ENCODE data around the gene SMIM8. TPM values are rescaled to one million over a fixed set of nuclear protein-coding genes. Genes with fewer than 3 reads are reported as not detected.
A peak's percentile ranks its signal among the peaks of the same experiment; 100 is the strongest.

Gene SMIM8
- total and polyA plus RNA-seq, 4 donors, result 2.6 to 23.2 (median 8.1) TPM

- WGBS, 2 donors, result 91 to 93% methylated on average over 2 of the region's 2 CpGs
- Histone ChIP-seq H3K4me1 (ENCODE audit: control insufficient read depth in 5 of 5, insufficient read depth in 5 of 5, low read length in 5 of 5) (peaks cover 0 to 6% (median 3%) of the 10 kb centered on the region in 5 donors), H3K36me3 (ENCODE audit: control insufficient read depth in 4 of 4, insufficient read depth in 4 of 4, low read length in 4 of 4) (peaks cover 0 to 6% (median 0%) of the 10 kb centered on the region in 4 donors), H3K27me3 (ENCODE audit: control insufficient read depth in 3 of 3, insufficient read depth in 3 of 3, low read length in 2 of 3) (no peaks in the 10 kb centered on the region), H3K9me3 (ENCODE audit: control insufficient read depth in 4 of 4, insufficient read depth in 3 of 4, low read length in 3 of 4) (no peaks in the 10 kb centered on the region), H3K4me3 (no peak overlapping the region), H3K9ac (ENCODE audit: insufficient read depth in 1 of 2, low read length in 2 of 2) (no peak overlapping the region), H3K27ac (ENCODE audit: low read depth in 1 of 2, low read length in 1 of 2) (no peak overlapping the region)
- no peak for ATAC-seq (ENCODE audit: insufficient read depth, low FRiP score)
- DNase-seq, result no peak
- no peak for TF ChIP-seq CTCF (IDR thresholded peaks at IDR 0.05; ENCODE audit: control extremely low read depth, extremely low read depth)
These were observed 18.8 kb downstream of the SMIM8 start for GRCh38 chr6:87341158-87341557.

GRCh38 chr6:87341899-87342298, 19.5 kb downstream of the SMIM8 start:
- DNase-seq (no peak), ATAC-seq (ENCODE audit: insufficient read depth, low FRiP score) (no peak)
- TF ChIP-seq CTCF (IDR thresholded peaks at IDR 0.05; ENCODE audit: control extremely low read depth, extremely low read depth), result no peak
- 98% methylated on average over 1 of the region's 1 CpG for WGBS, 2 donors
- Histone ChIP-seq H3K9me3 (ENCODE audit: control insufficient read depth in 4 of 4, insufficient read depth in 3 of 4, low read length in 3 of 4) (no peaks in the 10 kb centered on the region), H3K9ac (ENCODE audit: insufficient read depth in 1 of 2, low read length in 2 of 2) (no peak overlapping the region), H3K27me3 (ENCODE audit: control insufficient read depth in 3 of 3, insufficient read depth in 3 of 3, low read length in 2 of 3) (no peaks in the 10 kb centered on the region), H3K36me3 (ENCODE audit: control insufficient read depth in 4 of 4, insufficient read depth in 4 of 4, low read length in 4 of 4) (peaks cover 0 to 6% (median 0%) of the 10 kb centered on the region in 4 donors), H3K4me1 (ENCODE audit: control insufficient read depth in 5 of 5, insufficient read depth in 5 of 5, low read length in 5 of 5) (peaks cover 0 to 6% (median 3%) of the 10 kb centered on the region in 5 donors), H3K4me3 (no peak overlapping the region), H3K27ac (ENCODE audit: low read depth in 1 of 2, low read length in 1 of 2) (no peak overlapping the region)

GRCh38 chr6:87342829-87343228, 20.4 kb downstream of the SMIM8 start:
- DNase-seq (peak in 1 of 3 donors; percentile 9), ATAC-seq (ENCODE audit: insufficient read depth, low FRiP score) (no peak)
- no peak overlapping the region for H3K27ac ChIP-seq (ENCODE audit: low read depth in 1 of 2, low read length in 1 of 2)
- H3K9ac ChIP-seq (ENCODE audit: insufficient read depth in 1 of 2, low read length in 2 of 2), result no peak overlapping the region
- no peak for TF ChIP-seq CTCF (IDR thresholded peaks at IDR 0.05; ENCODE audit: control extremely low read depth, extremely low read depth)
- no peaks in the 10 kb centered on the region for H3K27me3 ChIP-seq (ENCODE audit: control insufficient read depth in 3 of 3, insufficient read depth in 3 of 3, low read length in 2 of 3)
- H3K4me3 ChIP-seq, result no peak overlapping the region
- H3K9me3 ChIP-seq (ENCODE audit: control insufficient read depth in 4 of 4, insufficient read depth in 3 of 4, low read length in 3 of 4), result no peaks in the 10 kb centered on the region
- peaks cover 0 to 6% (median 0%) of the 10 kb centered on the region in 4 donors for H3K36me3 ChIP-seq (ENCODE audit: control insufficient read depth in 4 of 4, insufficient read depth in 4 of 4, low read length in 4 of 4)
- peaks cover 0 to 6% (median 3%) of the 10 kb centered on the region in 5 donors for H3K4me1 ChIP-seq (ENCODE audit: control insufficient read depth in 5 of 5, insufficient read depth in 5 of 5, low read length in 5 of 5)

- Histone ChIP-seq H3K27ac (ENCODE audit: low read depth in 1 of 2, low read length in 1 of 2) (no peak within 1 kb of the TSS), H3K27me3 (ENCODE audit: control insufficient read depth in 3 of 3, insufficient read depth in 3 of 3, low read length in 2 of 3) (no peaks in the 10 kb centered on the region), H3K9me3 (ENCODE audit: control insufficient read depth in 4 of 4, insufficient read depth in 3 of 4, low read length in 3 of 4) (no peaks in the 10 kb centered on the region), H3K9ac (ENCODE audit: insufficient read depth in 1 of 2, low read length in 2 of 2) (no peak within 1 kb of the TSS), H3K36me3 (ENCODE audit: control insufficient read depth in 4 of 4, insufficient read depth in 4 of 4, low read length in 4 of 4) (peaks cover 0 to 6% (median 0%) of the 10 kb centered on the region in 4 donors), H3K4me1 (ENCODE audit: control insufficient read depth in 5 of 5, insufficient read depth in 5 of 5, low read length in 5 of 5) (peaks cover 0 to 5% (median 3%) of the 10 kb centered on the region in 5 donors), H3K4me3 (no peak within 1 kb of the TSS)
- 85 to 94% methylated on average over 2 of the region's 2 CpGs for WGBS, 2 donors
- TF ChIP-seq CTCF (IDR thresholded peaks at IDR 0.05; ENCODE audit: control extremely low read depth, extremely low read depth), result no peak
- ATAC-seq (ENCODE audit: insufficient read depth, low FRiP score) (no peak), DNase-seq (no peak)
These were observed 22.3 kb downstream of the SMIM8 start, which contains the start of gene C6orf163 for GRCh38 chr6:87344731-87345130. Gene C6orf163 (plus strand): TSS chr6:87344813. CDS start chr6:87345100, 287 bp downstream.

Data from lung (tissue), 12 donors.